Suprapubic skin (tissue), 4 donors: ENCODE measurements around the gene PSPN.

Source experiments
- CTCF ChIP-seq, 2 donors: fragments of 200-600 bp in 1 of 2; fragments of 450-650 bp in 1 of 2; sonication (generic) in 1 of 2; IDR thresholded peaks; one replicate each; pipeline ENCODE4 v1.5.1; 2016 to 2019; ENCODE audit warnings: antibody characterized with exemption in 2 of 2, mild to moderate bottlenecking in 1 of 2, moderate library complexity in 1 of 2
- EP300 ChIP-seq: sonication (generic); formaldehyde crosslinking; IDR thresholded peaks from one replicate; pipeline ENCODE4 v1.6.1; 2017; ENCODE audit warnings: antibody characterized with exemption
- POLR2A ChIP-seq, 2 donors: fragments of 450-650 bp; IDR thresholded peaks; one replicate each; pipeline ENCODE4 v1.6.1; 2017; ENCODE audit warnings: antibody characterized with exemption in 2 of 2, mild to moderate bottlenecking in 2 of 2, moderate library complexity in 2 of 2
- POLR2AphosphoS5 ChIP-seq, 3 donors: sonication (generic); formaldehyde crosslinking; IDR thresholded peaks; one replicate each; pipeline ENCODE4 v1.6.1; 2017; ENCODE audit warnings: antibody characterized with exemption in 3 of 3

- TF ChIP-seq CTCF (IDR thresholded peaks at IDR 0.05) (no peak), POLR2AphosphoS5 (IDR thresholded peaks at IDR 0.05) (no peak), POLR2A (IDR thresholded peaks at IDR 0.05) (no peak), EP300 (no peak)
Observed at GRCh38 chr19:6378486-6378885, 2.8 kb upstream of the PSPN start.
